Mucosa of descending colon (tissue), 3 donors: ENCODE data around the gene DDR2. TPM values are rescaled to one million over a fixed set of nuclear protein-coding genes. Genes with fewer than 3 reads are reported as not detected.

ENCODE experiments used
- ATAC-seq: fragments of 200-7000 bp; cut with Tn5 transposase; one replicate; pipeline ENCODE4 v1.9.1; 2020; ENCODE audit warnings: mild to moderate bottlenecking, moderate library complexity
- DNase-seq, 3 donors: peaks; one replicate each; pipeline ENCODE4 v3.0.0-alpha.2; 2020
- H3K36me3 ChIP-seq: fragments of 200-600 bp; one replicate; pipeline ENCODE4 v1.8.0; 2021; ENCODE audit warnings: low read depth, mild to moderate bottlenecking
- H3K4me1 ChIP-seq: fragments of 200-600 bp; one replicate; pipeline ENCODE4 v1.8.0; 2021; ENCODE audit warnings: low read depth, mild to moderate bottlenecking
- H3K4me3 ChIP-seq: fragments of 200-600 bp; one replicate; pipeline ENCODE4 v1.8.0; 2021; ENCODE audit warnings: mild to moderate bottlenecking
- H3K9me3 ChIP-seq: fragments of 200-600 bp; one replicate; pipeline ENCODE4 v1.8.0; 2021; ENCODE audit warnings: mild to moderate bottlenecking
- intact Hi-C, 2 donors: fragments of 100-400 bp; cut with DNase I in 1 of 2; cut with micrococcal nuclease in 1 of 2; formaldehyde crosslinking; loops; one replicate each; pipeline versions ENCODE4 v1.11.0 to v1.11.1; 2022; cut with DNase I, micrococcal nuclease
- total RNA-seq, 3 donors: library from RNA; stranded (reverse); fragmentation: NEBNext Ultra II Directional in 2 of 3; extraction: Animal tissue kit (Norgen Biotek cat#: 25700) in 2 of 3; gene quantifications; one replicate each; pipeline versions ENCODE4 v1.2.1 to v1.2.4, GENCODE V29; 2021 to 2023
- TF ChIP-seq, protein P1 (sequence below): fragments of 200-600 bp; IDR thresholded peaks from one replicate; pipeline ENCODE4 v1.8.0; 2022; ENCODE audit warnings: antibody characterized with exemption, mild to moderate bottlenecking
- donor health status: DM: no; HTN: no; CAD: no; lungs with moderate emphysema.
- donor health status: DM: no; HTN: no; CAD: no.
- donor health status: DM: no; HTN: yes; CAD: no.

DDR2 gene
- total RNA-seq, 3 donors from 2014 or later = 13.3 to 203 (median 28.0) TPM

DNA sequence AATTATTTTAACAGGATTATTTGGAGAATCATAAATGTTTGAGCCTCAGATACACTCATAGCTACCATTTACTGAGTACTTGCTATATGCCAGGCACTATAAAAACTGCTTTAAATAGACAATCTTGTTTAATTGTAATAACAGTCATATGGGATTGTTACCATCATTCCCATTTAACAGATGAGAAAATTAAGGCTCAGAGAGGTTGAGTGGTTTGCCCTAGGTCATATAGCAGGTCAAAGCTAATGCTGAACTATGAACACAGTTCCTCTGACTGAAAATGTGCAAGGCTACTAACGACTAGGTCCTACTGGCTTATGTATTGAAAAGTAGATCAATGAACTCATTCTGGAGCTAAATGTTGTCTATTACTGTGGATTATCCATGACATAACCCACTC lies 63.4 kb downstream of the DDR2 start:
- H3K4me1 ChIP-seq = peaks cover 14% of the 10 kb centered on the region
- H3K4me3 ChIP-seq = no peak overlapping the region
- no peaks in the 10 kb centered on the region for H3K36me3 ChIP-seq
- intact Hi-C loops = no loop called here
- TF ChIP-seq, protein P1, sequence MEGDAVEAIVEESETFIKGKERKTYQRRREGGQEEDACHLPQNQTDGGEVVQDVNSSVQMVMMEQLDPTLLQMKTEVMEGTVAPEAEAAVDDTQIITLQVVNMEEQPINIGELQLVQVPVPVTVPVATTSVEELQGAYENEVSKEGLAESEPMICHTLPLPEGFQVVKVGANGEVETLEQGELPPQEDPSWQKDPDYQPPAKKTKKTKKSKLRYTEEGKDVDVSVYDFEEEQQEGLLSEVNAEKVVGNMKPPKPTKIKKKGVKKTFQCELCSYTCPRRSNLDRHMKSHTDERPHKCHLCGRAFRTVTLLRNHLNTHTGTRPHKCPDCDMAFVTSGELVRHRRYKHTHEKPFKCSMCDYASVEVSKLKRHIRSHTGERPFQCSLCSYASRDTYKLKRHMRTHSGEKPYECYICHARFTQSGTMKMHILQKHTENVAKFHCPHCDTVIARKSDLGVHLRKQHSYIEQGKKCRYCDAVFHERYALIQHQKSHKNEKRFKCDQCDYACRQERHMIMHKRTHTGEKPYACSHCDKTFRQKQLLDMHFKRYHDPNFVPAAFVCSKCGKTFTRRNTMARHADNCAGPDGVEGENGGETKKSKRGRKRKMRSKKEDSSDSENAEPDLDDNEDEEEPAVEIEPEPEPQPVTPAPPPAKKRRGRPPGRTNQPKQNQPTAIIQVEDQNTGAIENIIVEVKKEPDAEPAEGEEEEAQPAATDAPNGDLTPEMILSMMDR = no peak
- no peak for DNase-seq
- H3K9me3 ChIP-seq = no peaks in the 10 kb centered on the region
- no peak for ATAC-seq

DNA sequence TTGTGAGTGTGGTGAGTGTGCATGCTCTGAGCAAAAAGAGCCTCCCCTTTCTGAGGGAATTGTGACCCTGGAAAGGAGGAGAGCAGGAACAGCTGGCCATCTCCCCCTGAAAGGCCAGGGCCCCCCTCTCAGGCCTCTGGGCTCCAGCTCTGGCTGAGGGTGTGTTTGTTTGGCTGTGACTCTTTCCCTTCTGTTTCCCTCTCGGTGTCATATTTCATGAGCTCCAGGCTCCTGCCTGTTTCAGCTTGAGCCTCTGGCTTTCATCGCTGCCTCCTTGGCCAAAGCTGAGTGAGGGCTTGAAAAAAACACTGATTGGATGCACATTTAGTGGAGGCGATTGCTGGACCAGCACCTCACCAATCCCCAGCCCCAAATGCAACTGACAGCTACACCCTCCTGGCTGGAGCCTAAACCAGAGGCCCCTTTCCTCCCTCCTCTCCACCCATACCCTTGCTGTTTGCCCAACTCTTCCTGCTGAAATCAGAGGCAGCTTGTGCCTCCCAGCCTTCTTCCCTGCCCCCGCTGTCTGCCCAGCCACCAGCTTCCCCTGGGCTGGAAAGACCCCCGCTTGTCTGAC lies 64.1 kb downstream of the DDR2 start:
- H3K36me3 ChIP-seq = no peaks in the 10 kb centered on the region
- TF ChIP-seq, protein P1 = no peak
- H3K4me3 ChIP-seq = no peak overlapping the region
- peak; percentile 41 to 56 (median 47) for DNase-seq
- peaks cover 14% of the 10 kb centered on the region for H3K4me1 ChIP-seq
- intact Hi-C loops = no loop called here
- no peaks in the 10 kb centered on the region for H3K9me3 ChIP-seq
- ATAC-seq = peak; percentile 81

DNA sequence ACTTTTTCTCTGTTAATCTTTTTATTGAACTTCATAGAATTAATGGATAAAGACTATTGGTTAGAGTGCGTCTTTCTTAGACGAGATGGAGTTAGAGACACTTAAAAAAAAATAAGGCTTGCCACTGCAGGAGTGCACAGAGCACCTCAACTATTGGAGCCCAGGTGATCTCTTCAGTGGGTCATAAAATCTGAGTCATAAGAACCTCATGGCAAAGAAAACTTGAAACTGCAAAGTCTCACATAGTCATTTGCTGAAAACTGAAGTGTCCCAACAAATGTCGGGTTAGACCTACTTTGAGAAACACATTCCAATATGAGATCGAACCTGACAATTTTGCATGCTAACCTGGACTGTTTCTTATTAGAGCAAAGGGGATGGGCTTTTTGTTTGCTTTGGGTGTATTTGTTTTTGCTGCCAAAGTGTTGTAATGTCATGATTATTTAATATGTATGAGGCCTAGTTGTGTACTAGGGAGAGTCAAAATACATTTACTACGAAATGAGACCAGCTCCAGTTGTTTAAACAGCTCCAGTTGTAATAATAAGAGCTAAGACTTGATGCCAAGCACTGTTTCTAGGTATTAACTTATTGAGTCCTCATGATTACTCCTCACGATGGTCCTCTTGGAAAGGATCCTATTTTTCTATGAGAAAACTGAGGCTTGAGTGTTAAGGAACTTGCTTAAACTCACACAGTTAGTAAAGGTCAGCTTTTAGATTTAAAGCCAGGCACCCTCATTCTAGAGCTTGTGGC lies 65.1 kb downstream of the DDR2 start:
- no peaks in the 10 kb centered on the region for H3K36me3 ChIP-seq
- no peak overlapping the region for H3K4me3 ChIP-seq
- intact Hi-C loops = no loop called here
- peaks cover 14% of the 10 kb centered on the region for H3K4me1 ChIP-seq
- no peak for DNase-seq
- TF ChIP-seq, protein P1 = no peak
- peak; percentile 54 for ATAC-seq
- H3K9me3 ChIP-seq = no peaks in the 10 kb centered on the region

DNA sequence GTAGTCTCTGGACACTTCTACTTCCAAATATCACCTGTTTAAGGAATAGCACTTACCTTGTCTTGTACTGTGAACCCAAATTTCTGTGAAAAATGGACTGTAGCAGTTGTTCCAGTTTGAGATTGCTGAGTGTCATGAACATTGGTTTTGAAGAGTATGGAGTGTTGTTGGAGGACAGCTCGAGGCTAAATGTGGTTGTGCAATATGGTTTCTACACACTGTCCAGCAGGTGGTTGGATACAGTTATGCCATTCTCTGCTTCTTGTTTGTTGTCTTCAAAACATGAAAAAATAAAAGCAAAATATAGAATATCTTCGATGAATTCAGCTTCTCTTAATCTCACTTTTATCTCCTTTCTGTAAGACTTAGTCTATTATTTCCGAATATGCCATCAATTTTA lies 67.1 kb downstream of the DDR2 start:
- Histone ChIP-seq H3K9me3 (no peaks in the 10 kb centered on the region), H3K36me3 (no peaks in the 10 kb centered on the region), H3K4me3 (no peak overlapping the region), H3K4me1 (peaks cover 14% of the 10 kb centered on the region)
- DNase-seq (no peak), ATAC-seq (no peak)
- intact Hi-C loops = no loop called here
- TF ChIP-seq, protein P1 = no peak

DNA sequence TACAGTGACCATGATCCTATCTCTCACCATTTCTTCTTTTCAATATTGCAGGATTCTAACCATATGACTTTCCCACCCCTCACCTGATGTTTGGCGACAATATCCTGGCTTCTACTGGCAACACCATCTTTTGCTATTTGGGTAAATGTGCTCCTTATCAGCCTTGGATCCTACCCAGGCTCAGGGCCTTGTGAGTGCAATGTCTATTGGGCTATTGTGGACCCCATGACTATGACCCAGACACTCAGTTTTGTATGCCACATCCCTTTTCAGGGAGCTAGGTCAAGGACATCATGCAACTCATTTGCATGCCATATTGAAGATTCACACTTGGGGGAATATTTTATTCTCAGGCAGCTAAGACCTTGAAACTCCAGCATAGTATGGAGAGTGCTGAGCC lies 67.9 kb downstream of the DDR2 start:
- Histone ChIP-seq H3K36me3 (no peaks in the 10 kb centered on the region), H3K4me3 (no peak overlapping the region), H3K9me3 (no peaks in the 10 kb centered on the region), H3K4me1 (peaks cover 14% of the 10 kb centered on the region)
- DNase-seq (no peak), ATAC-seq (no peak)
- TF ChIP-seq, protein P1 = no peak
- intact Hi-C loops = no loop called here
